Mucosa of stomach (tissue), 1 donor: ENCODE data around the gene CSK.

ENCODE experiments used
- H3K27me3 ChIP-seq: one replicate; pipeline ENCODE4 v1.7.0; 2013; ENCODE audit warnings: mild to moderate bottlenecking, low read length; ENCODE audit not compliant: control insufficient read depth, insufficient read depth
- H3K36me3 ChIP-seq: one replicate; pipeline ENCODE4 v1.7.0; 2013; ENCODE audit warnings: low read length; ENCODE audit not compliant: control insufficient read depth, insufficient read depth
- H3K4me1 ChIP-seq: one replicate; pipeline ENCODE4 v1.7.0; 2013; ENCODE audit warnings: mild to moderate bottlenecking, low read length; ENCODE audit not compliant: control insufficient read depth, insufficient read depth
- H3K4me3 ChIP-seq: one replicate; pipeline ENCODE4 v1.7.0; 2013; ENCODE audit warnings: low read length
- H3K9ac ChIP-seq: one replicate; pipeline ENCODE4 v1.7.0; 2013; ENCODE audit warnings: mild to moderate bottlenecking, low read length, moderate library complexity
- H3K9me3 ChIP-seq: one replicate; pipeline ENCODE4 v1.7.0; 2013; ENCODE audit warnings: mild to moderate bottlenecking, low read length, moderate library complexity; ENCODE audit not compliant: control insufficient read depth
- donor health status: Pancreatic carcinoma.

Gene CSK

GRCh38 chr15:74815121-74815934 is 33.4 kb downstream of the CSK start:
- no peaks in the 10 kb centered on the region for H3K36me3 ChIP-seq
- H3K4me1 ChIP-seq, result peaks cover 29% of the 10 kb centered on the region
- no peaks in the 10 kb centered on the region for H3K9me3 ChIP-seq
- no peaks in the 10 kb centered on the region for H3K27me3 ChIP-seq
- no peak overlapping the region for H3K4me3 ChIP-seq
- H3K9ac ChIP-seq, result no peak overlapping the region

DNA sequence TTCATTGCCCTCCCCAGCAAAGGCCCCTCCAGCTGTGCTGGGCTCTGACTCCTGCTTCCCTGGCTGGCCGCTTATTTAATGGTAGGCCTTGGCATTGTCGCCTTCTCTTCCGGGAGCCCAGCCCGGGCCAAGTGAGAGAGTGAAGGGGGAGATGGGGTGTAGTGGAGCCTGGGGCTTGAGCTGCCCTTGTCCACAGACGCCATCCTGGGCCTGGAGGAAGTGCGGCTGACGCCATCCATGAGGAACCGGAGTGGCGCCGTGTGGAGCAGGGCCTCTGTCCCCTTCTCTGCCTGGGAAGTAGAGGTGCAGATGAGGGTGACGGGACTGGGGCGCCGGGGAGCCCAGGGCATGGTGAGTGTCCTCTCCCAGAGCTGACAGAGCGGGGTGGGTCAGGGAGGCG is 34.1 kb downstream of the CSK start:
- H3K9me3 ChIP-seq, result no peaks in the 10 kb centered on the region
- H3K4me3 ChIP-seq, result no peak overlapping the region
- peaks cover 29% of the 10 kb centered on the region for H3K4me1 ChIP-seq
- no peaks in the 10 kb centered on the region for H3K36me3 ChIP-seq
- H3K9ac ChIP-seq, result no peak overlapping the region
- H3K27me3 ChIP-seq, result no peaks in the 10 kb centered on the region

GRCh38 chr15:74816624-74817369 is 34.9 kb downstream of the CSK start:
- Histone ChIP-seq H3K9ac (no peak overlapping the region), H3K9me3 (no peaks in the 10 kb centered on the region), H3K36me3 (no peaks in the 10 kb centered on the region), H3K4me3 (no peak overlapping the region), H3K4me1 (peaks cover 29% of the 10 kb centered on the region), H3K27me3 (no peaks in the 10 kb centered on the region)

DNA sequence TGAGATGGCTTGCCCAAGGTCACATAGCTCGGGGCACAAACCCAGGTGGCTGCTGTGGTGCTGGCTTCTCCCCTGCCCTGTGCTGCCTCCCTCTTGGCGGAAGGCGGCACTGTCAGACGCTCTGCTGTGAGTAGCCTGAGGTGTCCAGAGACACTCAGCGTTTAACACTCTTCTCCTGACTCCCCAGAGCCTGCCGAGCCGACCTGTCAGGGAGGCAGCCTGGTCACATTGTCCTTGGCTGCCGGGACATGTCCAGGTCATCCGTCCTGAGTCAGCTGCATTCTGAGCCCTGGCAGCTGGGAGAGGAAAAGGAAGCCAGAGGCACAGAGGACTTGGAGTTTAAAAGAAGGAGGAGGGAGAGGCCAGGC is 35.5 kb downstream of the CSK start:
- Histone ChIP-seq H3K9me3 (no peaks in the 10 kb centered on the region), H3K4me3 (no peak overlapping the region), H3K27me3 (no peaks in the 10 kb centered on the region), H3K4me1 (peaks cover 29% of the 10 kb centered on the region), H3K36me3 (no peaks in the 10 kb centered on the region), H3K9ac (no peak overlapping the region)

DNA sequence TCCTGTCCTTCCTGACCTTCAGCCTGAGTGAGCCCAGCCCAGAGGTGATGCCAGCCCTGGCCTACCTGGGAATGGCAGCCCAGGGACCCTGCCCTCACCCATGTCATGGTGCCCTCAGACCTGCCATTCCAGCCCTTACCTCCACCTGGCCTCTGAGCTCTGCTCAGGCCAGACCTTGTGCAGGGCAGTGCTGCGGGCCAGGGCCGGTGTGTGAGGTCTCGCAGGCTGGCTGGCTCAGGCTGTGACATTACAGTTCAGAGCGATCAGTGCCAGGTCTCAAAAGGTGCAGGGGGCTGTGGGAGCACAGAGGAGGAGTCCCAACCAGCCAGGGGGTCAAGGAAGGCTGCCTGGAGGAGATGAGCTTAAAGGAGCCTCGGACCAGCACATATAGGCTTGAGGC is 38.2 kb downstream of the CSK start:
- no peaks in the 10 kb centered on the region for H3K36me3 ChIP-seq
- no peaks in the 10 kb centered on the region for H3K9me3 ChIP-seq
- H3K27me3 ChIP-seq, result no peaks in the 10 kb centered on the region
- H3K4me3 ChIP-seq, result no peak overlapping the region
- H3K9ac ChIP-seq, result no peak overlapping the region
- H3K4me1 ChIP-seq, result peaks cover 25% of the 10 kb centered on the region

GRCh38 chr15:74821091-74821789 is 39.4 kb downstream of the CSK start:
- Histone ChIP-seq H3K27me3 (peaks cover 5% of the 10 kb centered on the region), H3K4me1 (peaks cover 20% of the 10 kb centered on the region), H3K36me3 (no peaks in the 10 kb centered on the region), H3K4me3 (no peak overlapping the region), H3K9me3 (no peaks in the 10 kb centered on the region), H3K9ac (no peak overlapping the region)

DNA sequence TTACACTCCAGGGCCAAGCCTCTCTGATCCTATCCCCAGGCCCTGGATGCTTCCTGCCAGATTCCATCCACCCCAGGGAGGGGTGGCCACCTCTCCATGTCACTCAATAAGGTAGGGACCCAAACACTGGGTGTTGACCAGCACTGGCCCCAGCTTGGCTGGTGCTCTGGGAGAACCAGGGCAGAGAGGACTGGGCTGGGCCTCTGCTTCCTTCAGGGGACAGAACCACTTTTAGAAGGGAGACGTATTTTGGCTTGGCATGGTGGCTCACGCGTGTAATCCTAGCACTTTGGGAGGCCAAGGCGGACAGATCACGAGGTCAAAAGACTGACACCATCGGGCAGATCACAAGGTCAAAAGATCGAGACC is 39.9 kb downstream of the CSK start:
- H3K4me3 ChIP-seq, result no peak overlapping the region
- peaks cover 20% of the 10 kb centered on the region for H3K4me1 ChIP-seq
- H3K9ac ChIP-seq, result no peak overlapping the region

DNA sequence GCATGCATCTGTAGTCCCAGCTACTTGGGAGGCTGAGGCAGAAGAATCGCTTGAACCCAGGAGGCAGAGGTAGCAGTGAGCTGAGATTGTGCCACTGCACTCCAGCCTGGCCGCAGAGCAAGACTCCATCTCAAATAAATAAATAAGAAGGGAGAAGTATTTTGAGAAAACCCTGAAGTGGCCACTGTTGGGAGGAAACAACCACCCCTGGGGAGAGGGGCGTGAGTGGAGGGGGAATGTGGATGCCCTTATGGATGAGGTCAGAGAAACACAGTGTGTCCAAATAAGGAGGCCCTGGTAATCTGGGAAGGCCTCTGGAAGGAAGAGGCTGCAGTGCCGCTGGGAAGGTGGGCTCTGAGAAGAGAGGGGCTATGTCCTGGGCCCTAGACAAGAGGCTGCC is 40.4 kb downstream of the CSK start:
- no peak overlapping the region for H3K4me3 ChIP-seq
- H3K9ac ChIP-seq, result no peak overlapping the region
- H3K27me3 ChIP-seq, result peaks cover 13% of the 10 kb centered on the region
- no peaks in the 10 kb centered on the region for H3K36me3 ChIP-seq
- peaks cover 17% of the 10 kb centered on the region for H3K4me1 ChIP-seq
- no peaks in the 10 kb centered on the region for H3K9me3 ChIP-seq

More for the DNA sequence above, 39.9 kb downstream of the CSK start:
- Histone ChIP-seq H3K27me3 (peaks cover 8% of the 10 kb centered on the region), H3K9me3 (no peaks in the 10 kb centered on the region), H3K36me3 (no peaks in the 10 kb centered on the region)

DNA sequence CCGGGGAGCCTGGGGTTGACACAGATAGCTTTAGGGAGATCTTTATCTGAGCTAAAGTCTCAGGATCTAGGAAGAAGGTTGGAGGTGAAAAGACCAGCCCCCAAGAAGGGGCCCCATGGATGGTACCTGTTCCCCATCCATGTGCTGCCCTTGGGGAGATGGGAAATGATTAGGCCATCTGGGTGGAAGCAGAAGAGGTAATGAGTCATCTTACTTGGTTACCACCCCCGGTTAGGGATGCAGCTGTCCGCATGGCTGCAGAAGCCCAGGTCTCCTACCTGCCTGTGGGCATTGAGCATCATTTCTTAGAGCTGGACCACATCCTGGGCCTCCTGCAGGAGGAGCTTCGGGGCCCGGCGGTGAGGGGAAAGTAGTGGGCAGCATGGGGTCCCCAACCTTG is 41.4 kb downstream of the CSK start:
- Histone ChIP-seq H3K4me1 (peaks cover 8% of the 10 kb centered on the region), H3K36me3 (no peaks in the 10 kb centered on the region), H3K9ac (no peak overlapping the region), H3K9me3 (no peaks in the 10 kb centered on the region), H3K27me3 (peaks cover 24% of the 10 kb centered on the region), H3K4me3 (no peak overlapping the region)

- no peak overlapping the region for H3K9ac ChIP-seq
- H3K4me1 ChIP-seq, result no peaks in the 10 kb centered on the region
- no peak overlapping the region for H3K4me3 ChIP-seq
- no peaks in the 10 kb centered on the region for H3K9me3 ChIP-seq
- H3K36me3 ChIP-seq, result no peaks in the 10 kb centered on the region
- peaks cover 32% of the 10 kb centered on the region for H3K27me3 ChIP-seq
Measured at GRCh38 chr15:74824976-74825375, 43.1 kb downstream of the CSK start.

- Histone ChIP-seq H3K4me3 (no peak overlapping the region), H3K27me3 (peaks cover 32% of the 10 kb centered on the region), H3K9ac (no peak overlapping the region), H3K4me1 (no peaks in the 10 kb centered on the region), H3K9me3 (no peaks in the 10 kb centered on the region), H3K36me3 (no peaks in the 10 kb centered on the region)
Measured at GRCh38 chr15:74825866-74826265, 44.0 kb downstream of the CSK start.

- Histone ChIP-seq H3K27me3 (peaks cover 32% of the 10 kb centered on the region), H3K9me3 (no peaks in the 10 kb centered on the region), H3K9ac (no peak within 1 kb of the TSS), H3K4me1 (no peaks in the 10 kb centered on the region), H3K36me3 (no peaks in the 10 kb centered on the region), H3K4me3 (no peak within 1 kb of the TSS)
Measured at GRCh38 chr15:74826364-74826819, 44.5 kb downstream of the CSK start, which contains the start of gene CPLX3. TSS of gene CPLX3 (plus strand) at chr15:74826627. CDS start at chr15:74826704, 77 bp downstream.
